WTC11 (cell line): ENCODE data around the gene RNF44.

Source experiments
- CREB1 ChIP-seq: sonication (generic); formaldehyde crosslinking; IDR thresholded peaks from 2 replicates; pipeline ENCODE4 v1.8.0; 2023; ENCODE audit warnings: mild to moderate bottlenecking, missing genetic modification reagents
- CREM ChIP-seq: sonication (generic); formaldehyde crosslinking; IDR thresholded peaks from 2 replicates; pipeline ENCODE4 v1.8.1; 2022; ENCODE audit warnings: mild to moderate bottlenecking, missing genetic modification reagents, moderate library complexity
- CTCF ChIP-seq: fragments of 200-600 bp; IDR thresholded peaks from 2 replicates; pipeline ENCODE4 v1.8.0; 2022; ENCODE audit warnings: antibody characterized with exemption
- JUN ChIP-seq: sonication (generic); formaldehyde crosslinking; IDR thresholded peaks from 2 replicates; pipeline ENCODE4 v1.8.0; 2023; ENCODE audit warnings: mild to moderate bottlenecking, missing genetic modification reagents
- MXD4 ChIP-seq: fragments of 250-450 bp; sonication (Bioruptor Pico); IDR thresholded peaks from 2 replicates; pipeline ENCODE4 v1.8.0; 2021; ENCODE audit warnings: mild to moderate bottlenecking, moderate library complexity, borderline replicate concordance
- TP53 ChIP-seq: sonication (generic); formaldehyde crosslinking; IDR thresholded peaks from 2 replicates; pipeline ENCODE4 v1.8.1; 2023; ENCODE audit warnings: mild to moderate bottlenecking, missing genetic modification reagents
- USF1 ChIP-seq: sonication (generic); formaldehyde crosslinking; IDR thresholded peaks from 2 replicates; pipeline ENCODE4 v1.8.0; 2022; ENCODE audit warnings: mild to moderate bottlenecking, missing genetic modification reagents
- ZNF263 ChIP-seq: sonication (generic); formaldehyde crosslinking; IDR thresholded peaks from 2 replicates; pipeline ENCODE4 v1.8.1; 2022; ENCODE audit warnings: low read depth, mild to moderate bottlenecking, moderate library complexity, missing genetic modification reagents
- ZNF416 ChIP-seq: fragments of 250-450 bp; sonication (Bioruptor Pico); IDR thresholded peaks from 2 replicates; pipeline ENCODE4 v1.9.0; 2021; ENCODE audit warnings: mild to moderate bottlenecking, inconsistent platforms
- TF ChIP-seq, protein P1 (sequence below): sonication (generic); formaldehyde crosslinking; IDR thresholded peaks from 2 replicates; pipeline ENCODE4 v1.8.1; 2022; ENCODE audit warnings: mild to moderate bottlenecking, missing genetic modification reagents, moderate library complexity, borderline replicate concordance
- TF ChIP-seq, protein P2 (sequence below): sonication (generic); formaldehyde crosslinking; IDR thresholded peaks from 2 replicates; pipeline ENCODE4 v1.8.0; 2022; ENCODE audit warnings: mild to moderate bottlenecking, missing genetic modification reagents
- TF ChIP-seq, protein P3 (sequence below): sonication (generic); formaldehyde crosslinking; IDR thresholded peaks from 2 replicates; pipeline ENCODE4 v1.8.1; 2023; ENCODE audit warnings: mild to moderate bottlenecking, missing genetic modification reagents, moderate library complexity

GRCh38 chr5:176490301-176490700, 46.9 kb downstream of the RNF44 start:
- TF ChIP-seq, protein P1, sequence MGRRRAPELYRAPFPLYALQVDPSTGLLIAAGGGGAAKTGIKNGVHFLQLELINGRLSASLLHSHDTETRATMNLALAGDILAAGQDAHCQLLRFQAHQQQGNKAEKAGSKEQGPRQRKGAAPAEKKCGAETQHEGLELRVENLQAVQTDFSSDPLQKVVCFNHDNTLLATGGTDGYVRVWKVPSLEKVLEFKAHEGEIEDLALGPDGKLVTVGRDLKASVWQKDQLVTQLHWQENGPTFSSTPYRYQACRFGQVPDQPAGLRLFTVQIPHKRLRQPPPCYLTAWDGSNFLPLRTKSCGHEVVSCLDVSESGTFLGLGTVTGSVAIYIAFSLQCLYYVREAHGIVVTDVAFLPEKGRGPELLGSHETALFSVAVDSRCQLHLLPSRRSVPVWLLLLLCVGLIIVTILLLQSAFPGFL (CRISPR knock-in tag), result no peak
- TF ChIP-seq ZNF263, result no peak
- no peak for TF ChIP-seq CTCF
- no peak for TF ChIP-seq MXD4 (CRISPR knock-in tag)
- TF ChIP-seq, protein P2, sequence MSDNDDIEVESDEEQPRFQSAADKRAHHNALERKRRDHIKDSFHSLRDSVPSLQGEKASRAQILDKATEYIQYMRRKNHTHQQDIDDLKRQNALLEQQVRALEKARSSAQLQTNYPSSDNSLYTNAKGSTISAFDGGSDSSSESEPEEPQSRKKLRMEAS (CRISPR knock-in tag), result no peak
- no peak for TF ChIP-seq CREB1 (CRISPR knock-in tag)
- no peak for TF ChIP-seq CREM (CRISPR knock-in tag)
- no peak for TF ChIP-seq TP53 (CRISPR knock-in tag)
- TF ChIP-seq JUN (CRISPR knock-in tag), result no peak
- no peak for TF ChIP-seq ZNF416
- TF ChIP-seq, protein P3, sequence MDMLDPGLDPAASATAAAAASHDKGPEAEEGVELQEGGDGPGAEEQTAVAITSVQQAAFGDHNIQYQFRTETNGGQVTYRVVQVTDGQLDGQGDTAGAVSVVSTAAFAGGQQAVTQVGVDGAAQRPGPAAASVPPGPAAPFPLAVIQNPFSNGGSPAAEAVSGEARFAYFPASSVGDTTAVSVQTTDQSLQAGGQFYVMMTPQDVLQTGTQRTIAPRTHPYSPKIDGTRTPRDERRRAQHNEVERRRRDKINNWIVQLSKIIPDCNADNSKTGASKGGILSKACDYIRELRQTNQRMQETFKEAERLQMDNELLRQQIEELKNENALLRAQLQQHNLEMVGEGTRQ, result no peak
- TF ChIP-seq USF1 (CRISPR knock-in tag), result no peak
